ENCODE measurements around the gene TBC1D2. TPM values are rescaled to one million over a fixed set of nuclear protein-coding genes. Genes with fewer than 3 reads are reported as not detected.

TBC1D2 gene
- total RNA-seq, 4 donors from 2014 or later = 29.9 to 61.8 (median 41.0) TPM

GRCh38 chr9:98192503-98193335, 62.7 kb downstream of the TBC1D2 start, which contains the start of gene CORO2A:
Gene CORO2A, minus strand, starts transcription at chr9:98192637. Its CDS starts 34,977 bp downstream, at chr9:98157660.
- Histone ChIP-seq H3K4me3 (peak within 1 kb of the TSS; percentile 46 to 69 (median 68)), H3K4me1 (peaks cover 0 to 13% (median 0%) of the 10 kb centered on the region in 4 donors), H3K27ac (peak within 1 kb of the TSS in 3 of 4 donors; percentile 71 to 82 (median 81)), H3K9me3 (no peaks in the 10 kb centered on the region), H3K36me3 (peaks cover 0 to 2% (median 0%) of the 10 kb centered on the region in 3 donors), H3K27me3 (no peaks in the 10 kb centered on the region)
- peak; percentile 32 to 42 for DNase-seq (ENCODE audit: low spot score in 2 of 2)
- WGBS, 2 donors = 1 to 2% methylated on average over 29 to 44 of the region's 95 CpGs
- TF ChIP-seq, protein P1, sequence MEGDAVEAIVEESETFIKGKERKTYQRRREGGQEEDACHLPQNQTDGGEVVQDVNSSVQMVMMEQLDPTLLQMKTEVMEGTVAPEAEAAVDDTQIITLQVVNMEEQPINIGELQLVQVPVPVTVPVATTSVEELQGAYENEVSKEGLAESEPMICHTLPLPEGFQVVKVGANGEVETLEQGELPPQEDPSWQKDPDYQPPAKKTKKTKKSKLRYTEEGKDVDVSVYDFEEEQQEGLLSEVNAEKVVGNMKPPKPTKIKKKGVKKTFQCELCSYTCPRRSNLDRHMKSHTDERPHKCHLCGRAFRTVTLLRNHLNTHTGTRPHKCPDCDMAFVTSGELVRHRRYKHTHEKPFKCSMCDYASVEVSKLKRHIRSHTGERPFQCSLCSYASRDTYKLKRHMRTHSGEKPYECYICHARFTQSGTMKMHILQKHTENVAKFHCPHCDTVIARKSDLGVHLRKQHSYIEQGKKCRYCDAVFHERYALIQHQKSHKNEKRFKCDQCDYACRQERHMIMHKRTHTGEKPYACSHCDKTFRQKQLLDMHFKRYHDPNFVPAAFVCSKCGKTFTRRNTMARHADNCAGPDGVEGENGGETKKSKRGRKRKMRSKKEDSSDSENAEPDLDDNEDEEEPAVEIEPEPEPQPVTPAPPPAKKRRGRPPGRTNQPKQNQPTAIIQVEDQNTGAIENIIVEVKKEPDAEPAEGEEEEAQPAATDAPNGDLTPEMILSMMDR (IDR thresholded peaks at IDR 0.05) = peak in 3 of 5 experiments; percentile 22 to 57 (median 40)
- TF ChIP-seq EP300 (IDR thresholded peaks at IDR 0.05) (no peak), POLR2A (IDR thresholded peaks at IDR 0.05) (peak in 1 of 2 donors; percentile 47)

DNA sequence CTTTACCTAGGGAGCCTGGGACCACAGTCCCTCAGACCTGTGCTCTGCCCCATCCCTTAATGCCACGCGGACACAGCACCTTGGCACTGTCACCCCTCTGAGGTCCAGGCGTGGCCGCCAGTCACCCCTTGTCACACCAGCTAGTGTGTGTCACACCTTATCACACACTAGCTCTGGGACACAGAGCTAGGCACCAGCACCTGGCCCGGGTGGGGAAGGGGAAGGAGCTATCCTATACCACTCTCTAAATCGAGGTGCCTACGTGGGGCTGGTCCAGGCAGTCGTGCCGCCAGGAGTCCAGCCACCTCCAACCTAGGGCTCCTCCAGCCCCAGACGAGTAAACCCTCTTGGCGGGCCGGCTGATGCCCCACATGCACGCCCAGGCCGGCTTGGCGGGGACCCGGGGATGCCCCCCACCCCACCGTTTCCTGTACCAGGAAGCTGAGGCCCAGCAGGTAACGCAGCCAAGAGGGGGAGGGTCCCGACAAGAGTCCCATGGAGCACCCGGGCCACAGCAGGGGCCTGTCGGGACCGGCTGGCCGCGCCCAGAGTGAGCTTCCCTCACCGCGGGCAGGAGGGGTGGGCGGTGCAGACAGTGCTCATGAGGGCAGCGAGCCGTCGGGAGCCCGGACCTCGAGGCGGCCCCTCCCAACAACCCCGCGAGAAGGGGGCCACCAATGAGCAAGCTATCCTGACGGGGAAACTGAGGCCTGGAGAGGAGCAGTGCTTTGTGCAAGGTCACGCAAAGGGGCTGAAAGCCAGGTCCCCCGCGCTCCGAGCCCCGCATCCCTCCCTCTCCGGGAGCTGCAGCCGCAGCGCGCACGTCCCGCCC, 63.6 kb downstream of the TBC1D2 start:
- Histone ChIP-seq H3K9me3 (no peaks in the 10 kb centered on the region), H3K4me3 (peak overlapping the region; percentile 34 to 69 (median 56)), H3K4me1 (peaks cover 0 to 13% (median 0%) of the 10 kb centered on the region in 4 donors), H3K27me3 (no peaks in the 10 kb centered on the region), H3K27ac (peak overlapping the region in 2 of 4 donors; percentile 58 to 73), H3K36me3 (no peaks in the 10 kb centered on the region)
- no peak for DNase-seq (ENCODE audit: low spot score in 2 of 2)
- no peak for TF ChIP-seq EP300 (IDR thresholded peaks at IDR 0.05)
- TF ChIP-seq, protein P1 (IDR thresholded peaks at IDR 0.05) = no peak
- TF ChIP-seq POLR2A (IDR thresholded peaks at IDR 0.05) = no peak
- WGBS, 2 donors = 30 to 74% methylated on average over 5 to 21 of the region's 47 CpGs

DNA sequence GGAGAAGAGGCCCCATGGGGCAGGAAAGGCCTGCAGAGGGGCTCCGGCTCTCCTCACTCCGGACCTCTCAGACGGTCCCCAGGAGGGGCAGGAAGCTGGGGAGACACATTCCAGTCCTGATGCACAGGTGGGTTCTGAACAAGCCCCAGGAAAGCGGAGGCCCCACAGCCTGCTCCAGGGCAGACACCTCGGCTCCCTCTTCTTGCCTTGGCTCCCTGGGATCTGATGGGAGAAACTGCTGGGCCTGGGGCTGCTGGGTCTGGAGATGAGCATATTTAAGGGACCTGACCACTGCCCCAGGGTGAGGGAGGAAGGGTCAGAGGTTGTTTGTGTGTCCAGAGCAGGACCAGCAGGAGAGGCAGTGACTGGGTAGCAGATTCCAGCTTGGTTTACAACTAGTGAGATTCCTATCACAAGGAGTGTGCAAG, 64.3 kb downstream of the TBC1D2 start:
- Histone ChIP-seq H3K27me3 (no peaks in the 10 kb centered on the region), H3K4me3 (peak overlapping the region in 1 of 4 donors; percentile 67), H3K9me3 (no peaks in the 10 kb centered on the region), H3K36me3 (no peaks in the 10 kb centered on the region), H3K4me1 (peaks cover 0 to 13% (median 0%) of the 10 kb centered on the region in 4 donors), H3K27ac (peak overlapping the region in 1 of 4 donors; percentile 73)
- TF ChIP-seq, protein P1 (IDR thresholded peaks at IDR 0.05) = no peak
- TF ChIP-seq EP300 (IDR thresholded peaks at IDR 0.05) (no peak), POLR2A (IDR thresholded peaks at IDR 0.05) (no peak)
- 58 to 63% methylated on average over 4 of the region's 5 CpGs for WGBS, 2 donors
- DNase-seq (ENCODE audit: low spot score in 2 of 2) = no peak

- Histone ChIP-seq H3K4me1 (peaks cover 0 to 16% (median 0%) of the 10 kb centered on the region in 4 donors), H3K27me3 (no peaks in the 10 kb centered on the region), H3K27ac (peak overlapping the region in 1 of 4 donors; percentile 73), H3K9me3 (no peaks in the 10 kb centered on the region), H3K4me3 (no peak overlapping the region), H3K36me3 (no peaks in the 10 kb centered on the region)
- DNase-seq (ENCODE audit: low spot score in 2 of 2) = no peak
- 72 to 85% methylated on average over 5 of the region's 5 CpGs for WGBS, 2 donors
- TF ChIP-seq POLR2A (IDR thresholded peaks at IDR 0.05) (no peak), EP300 (IDR thresholded peaks at IDR 0.05) (no peak)
- TF ChIP-seq, protein P1 (IDR thresholded peaks at IDR 0.05) = no peak
Measured at GRCh38 chr9:98190757-98191105, 64.7 kb downstream of the TBC1D2 start.
